HG02759 (cell line): ENCODE results near the gene SH3BGR.
"Not testable (repeated sequence)": the region's sequence is repeated elsewhere in the genome, so short reads cannot be mapped to it uniquely, and the experiment has no call there.

ENCODE experiments used
- ATAC-seq: cut with Tn5 transposase; IDR thresholded peaks from one replicate; pipeline ENCODE4 v1.9.1; 2021; ENCODE audit warnings: mild to moderate bottlenecking, moderate library complexity; ENCODE audit not compliant: unreplicated experiment

The SH3BGR gene

GRCh38 chr21:39451332-39452206 lies at the start of gene SH3BGR:
Gene SH3BGR, plus strand, starts transcription at chr21:39451970. Its CDS starts 127 bp downstream, at chr21:39452097.
- no peak for ATAC-seq

GRCh38 chr21:39406065-39406464 lies 45.7 kb upstream of the SH3BGR start:
- no peak for ATAC-seq

- ATAC-seq = not testable (repeated sequence)
Observed at GRCh38 chr21:39419204-39419603, 32.6 kb upstream of the SH3BGR start.

GRCh38 chr21:39422527-39423241 lies 29.1 kb upstream of the SH3BGR start:
- peak; percentile 59 for ATAC-seq

GRCh38 chr21:39429445-39429844 lies 22.3 kb upstream of the SH3BGR start:
- ATAC-seq = no peak

GRCh38 chr21:39430016-39430415 lies 21.8 kb upstream of the SH3BGR start:
- ATAC-seq = no peak

- ATAC-seq = no peak
Observed at GRCh38 chr21:39430457-39430856, 21.3 kb upstream of the SH3BGR start.

GRCh38 chr21:39430954-39431353 lies 20.8 kb upstream of the SH3BGR start:
- no peak for ATAC-seq

- ATAC-seq = no peak
Observed at GRCh38 chr21:39434950-39435349, 16.8 kb upstream of the SH3BGR start.

GRCh38 chr21:39439232-39439631 lies 12.5 kb upstream of the SH3BGR start:
- ATAC-seq = no peak

- ATAC-seq = peak; percentile 32
Observed at GRCh38 chr21:39441502-39442475, 10.0 kb upstream of the SH3BGR start.

GRCh38 chr21:39444421-39445180 lies 7.2 kb upstream of the SH3BGR start:
- no peak for ATAC-seq

- peak; percentile 94 for ATAC-seq
Observed at GRCh38 chr21:39445321-39446269, 6.2 kb upstream of the SH3BGR start, which contains the start of gene LCA5L. Gene LCA5L, minus strand, starts transcription at chr21:39445778. Its CDS starts 17,285 bp downstream, at chr21:39428493.

- no peak for ATAC-seq
Observed at GRCh38 chr21:39447264-39447663, 4.5 kb upstream of the SH3BGR start.

- ATAC-seq = no peak
Observed at GRCh38 chr21:39452207-39452969, 618 bp downstream of the SH3BGR start.

- no peak for ATAC-seq
Observed at GRCh38 chr21:39452970-39453342, 1.2 kb downstream of the SH3BGR start.

- ATAC-seq = no peak
Observed at GRCh38 chr21:39453571-39454179, 1.9 kb downstream of the SH3BGR start.
